H1 (cell line): Measurements from ENCODE around the gene KRTCAP2.

Experiments used
- HDAC2 ChIP-seq, 2 experiments: fragments of 300-600 bp in 1 of 2; sonication (generic) in 1 of 2; IDR thresholded peaks; 2 replicates each; pipeline ENCODE4 v1.6.1; 2011 to 2012; ENCODE audit warnings: low read depth in 2 of 2, low read length in 2 of 2, mild to moderate bottlenecking in 2 of 2, moderate library complexity in 2 of 2, borderline replicate concordance in 1 of 2, inconsistent platforms in 1 of 2
- KDM4A ChIP-seq: IDR thresholded peaks from one replicate; pipeline ENCODE4 v1.7.1; 2012; ENCODE audit warnings: low read depth, mild to moderate bottlenecking, moderate library complexity, low read length, inconsistent platforms; ENCODE audit not compliant: severe bottlenecking
- KDM5A ChIP-seq: fragments of 200-600 bp; IDR thresholded peaks from 2 replicates; pipeline ENCODE4 v1.7.1; 2012; ENCODE audit warnings: mild to moderate bottlenecking, low read length, inconsistent platforms, mixed read lengths
- PHF8 ChIP-seq: fragments of 200-600 bp; sonication (generic); conservative IDR thresholded peaks from 2 replicates; pipeline ENCODE4 v1.7.1; 2012; ENCODE audit warnings: low read depth, mild to moderate bottlenecking, inconsistent platforms, low read length, moderate library complexity
- POU5F1 ChIP-seq: IDR thresholded peaks from 2 replicates; pipeline ENCODE4 v1.6.1; 2011; ENCODE audit warnings: low read depth, mild to moderate bottlenecking, low read length, moderate library complexity
- RFX5 ChIP-seq: IDR thresholded peaks from 2 replicates; pipeline ENCODE4 v1.6.1; 2011; ENCODE audit warnings: low read depth, low read length, improper control_type of control experiment, borderline replicate concordance
- SIN3A ChIP-seq, 2 experiments: IDR thresholded peaks in 1 of 2; conservative IDR thresholded peaks in 1 of 2; 2 replicates each; pipeline ENCODE4 v1.6.1; 2011 to 2012; ENCODE audit warnings: low read length in 2 of 2, improper control_type of control experiment in 1 of 2, low read depth in 1 of 2, mild to moderate bottlenecking in 1 of 2
- TAF1 ChIP-seq: IDR thresholded peaks from 2 replicates; pipeline ENCODE4 v1.6.1; 2011; ENCODE audit warnings: mild to moderate bottlenecking, low read depth, low read length
- TF ChIP-seq, protein P1 (sequence below), 3 experiments: IDR thresholded peaks; 1 replicate in 2 of 3; 2 replicates in 1 of 3; pipeline versions ENCODE4 v1.5.1 to v1.6.1; 2011; ENCODE audit warnings: low read length in 3 of 3, mild to moderate bottlenecking in 3 of 3, inconsistent platforms in 2 of 3, low read depth in 1 of 3, moderate library complexity in 1 of 3; ENCODE audit not compliant: insufficient read depth in 1 of 3; ENCODE audit errors: control extremely low read depth in 1 of 3
- TF ChIP-seq, protein P2 (sequence below): IDR thresholded peaks from 2 replicates; pipeline ENCODE4 v1.6.1; 2012; ENCODE audit warnings: inconsistent platforms

DNA sequence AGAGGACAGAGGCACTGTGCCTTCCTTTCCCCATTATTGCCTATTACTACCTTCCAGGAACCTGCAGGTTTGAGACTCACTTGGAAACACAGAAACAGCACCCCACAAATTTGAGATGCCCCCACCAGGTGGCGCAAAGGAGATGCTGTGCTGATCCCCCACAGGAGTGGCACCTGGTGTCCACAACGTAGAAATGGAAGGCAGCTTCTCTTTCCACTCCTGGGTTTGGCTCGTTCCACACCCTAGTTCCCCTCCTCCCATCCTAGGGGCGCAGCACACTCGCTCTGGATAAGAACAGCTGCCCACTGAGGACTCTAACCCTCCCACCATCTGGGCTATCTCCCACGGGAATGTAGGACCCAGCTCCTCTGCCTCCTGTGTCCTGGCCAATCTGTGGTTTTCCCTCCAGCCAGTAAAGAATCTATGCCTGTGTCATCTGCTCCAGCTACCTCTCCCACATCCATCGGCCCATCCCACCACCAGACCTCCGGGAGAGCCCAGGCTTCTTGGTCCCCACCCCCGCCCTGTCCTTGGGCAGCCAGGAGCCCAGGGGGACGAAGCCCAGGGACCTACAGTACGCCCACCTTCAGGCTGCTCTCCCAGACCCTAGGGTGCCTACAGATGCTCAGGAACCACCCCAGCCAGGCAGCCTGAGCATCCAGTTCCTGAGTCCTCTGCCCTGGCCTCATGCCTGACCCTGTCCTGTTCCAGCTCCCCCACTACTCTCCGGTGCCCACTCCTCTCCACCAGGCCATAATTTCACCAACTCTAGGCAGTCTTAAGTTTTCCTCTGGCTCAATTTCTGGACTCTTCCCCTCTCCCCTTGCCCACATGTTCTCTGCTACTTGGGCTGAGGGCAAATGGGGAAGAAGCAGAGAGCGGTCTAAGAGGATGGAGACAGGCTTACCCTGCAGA, 34.0 kb upstream of the KRTCAP2 start:
- TF ChIP-seq, protein P1, sequence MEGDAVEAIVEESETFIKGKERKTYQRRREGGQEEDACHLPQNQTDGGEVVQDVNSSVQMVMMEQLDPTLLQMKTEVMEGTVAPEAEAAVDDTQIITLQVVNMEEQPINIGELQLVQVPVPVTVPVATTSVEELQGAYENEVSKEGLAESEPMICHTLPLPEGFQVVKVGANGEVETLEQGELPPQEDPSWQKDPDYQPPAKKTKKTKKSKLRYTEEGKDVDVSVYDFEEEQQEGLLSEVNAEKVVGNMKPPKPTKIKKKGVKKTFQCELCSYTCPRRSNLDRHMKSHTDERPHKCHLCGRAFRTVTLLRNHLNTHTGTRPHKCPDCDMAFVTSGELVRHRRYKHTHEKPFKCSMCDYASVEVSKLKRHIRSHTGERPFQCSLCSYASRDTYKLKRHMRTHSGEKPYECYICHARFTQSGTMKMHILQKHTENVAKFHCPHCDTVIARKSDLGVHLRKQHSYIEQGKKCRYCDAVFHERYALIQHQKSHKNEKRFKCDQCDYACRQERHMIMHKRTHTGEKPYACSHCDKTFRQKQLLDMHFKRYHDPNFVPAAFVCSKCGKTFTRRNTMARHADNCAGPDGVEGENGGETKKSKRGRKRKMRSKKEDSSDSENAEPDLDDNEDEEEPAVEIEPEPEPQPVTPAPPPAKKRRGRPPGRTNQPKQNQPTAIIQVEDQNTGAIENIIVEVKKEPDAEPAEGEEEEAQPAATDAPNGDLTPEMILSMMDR (IDR thresholded peaks at IDR 0.05; ENCODE audit: control extremely low read depth in 1 of 3, insufficient read depth in 1 of 3, low read depth in 1 of 3, low read length in 3 of 3), result peak in 2 of 3 experiments; percentile 89 to 97; a peak in 3 of 4 replicates
- TF ChIP-seq RFX5 (no peak), PHF8 (no peak), KDM4A (no peak), SIN3A (conservative IDR thresholded peaks at IDR 0.05 in 1 of 2, IDR thresholded peaks at IDR 0.05 in 1 of 2; ENCODE audit: low read depth in 1 of 2, low read length in 2 of 2) (no peak), KDM5A (no peak), HDAC2 (IDR thresholded peaks at IDR 0.05; ENCODE audit: borderline replicate concordance in 1 of 2, low read depth in 2 of 2, low read length in 2 of 2) (0 out of 4 replicates have a peak, but pooled peaks of 1 of the 2 experiments have one; percentile 16), TAF1 (no peak), POU5F1 (no peak)
- TF ChIP-seq, protein P2, sequence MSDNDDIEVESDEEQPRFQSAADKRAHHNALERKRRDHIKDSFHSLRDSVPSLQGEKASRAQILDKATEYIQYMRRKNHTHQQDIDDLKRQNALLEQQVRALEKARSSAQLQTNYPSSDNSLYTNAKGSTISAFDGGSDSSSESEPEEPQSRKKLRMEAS, result no peak
